Keratinocyte (primary cell): ENCODE data around the gene ASTN2.

Experiments used
- EZH2 ChIP-seq: IDR thresholded peaks from one replicate; pipeline ENCODE4 v1.6.1; 2012; ENCODE audit warnings: inconsistent platforms, mild to moderate bottlenecking, low read length, moderate library complexity
- TF ChIP-seq, protein P1 (sequence below), 3 experiments: IDR thresholded peaks in 1 of 3; conservative IDR thresholded peaks in 1 of 3; optimal IDR thresholded peaks in 1 of 3; 2 replicates in 2 of 3; 3 replicates in 1 of 3; pipeline versions ENCODE3 to v1.5.1; 2011; ENCODE audit warnings: low read length in 3 of 3, mild to moderate bottlenecking in 3 of 3, moderate library complexity in 2 of 3, control low read depth in 1 of 3, inconsistent platforms in 1 of 3; ENCODE audit not compliant: insufficient read depth in 2 of 3; ENCODE audit errors: extremely low read depth in 1 of 3

DNA sequence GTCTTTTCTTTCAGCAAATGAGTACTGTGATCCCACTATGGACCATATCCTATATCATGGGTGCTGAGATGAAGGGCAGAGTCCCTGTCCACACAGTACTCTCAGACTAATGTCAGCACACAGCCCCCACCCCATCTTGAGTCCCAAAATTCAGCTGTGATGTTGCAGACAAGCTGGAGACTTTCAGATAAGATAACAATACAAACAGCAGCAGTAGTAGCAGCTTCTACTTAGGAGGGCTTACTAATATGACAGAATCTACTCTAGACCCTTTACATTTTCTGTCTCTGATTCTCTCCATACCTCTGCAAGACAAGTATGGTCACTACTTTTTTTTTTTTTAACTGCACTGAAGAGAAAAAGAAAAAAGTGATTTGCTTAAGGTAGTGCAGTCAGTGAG lies 856.8 kb downstream of the ASTN2 start:
- TF ChIP-seq, protein P1, sequence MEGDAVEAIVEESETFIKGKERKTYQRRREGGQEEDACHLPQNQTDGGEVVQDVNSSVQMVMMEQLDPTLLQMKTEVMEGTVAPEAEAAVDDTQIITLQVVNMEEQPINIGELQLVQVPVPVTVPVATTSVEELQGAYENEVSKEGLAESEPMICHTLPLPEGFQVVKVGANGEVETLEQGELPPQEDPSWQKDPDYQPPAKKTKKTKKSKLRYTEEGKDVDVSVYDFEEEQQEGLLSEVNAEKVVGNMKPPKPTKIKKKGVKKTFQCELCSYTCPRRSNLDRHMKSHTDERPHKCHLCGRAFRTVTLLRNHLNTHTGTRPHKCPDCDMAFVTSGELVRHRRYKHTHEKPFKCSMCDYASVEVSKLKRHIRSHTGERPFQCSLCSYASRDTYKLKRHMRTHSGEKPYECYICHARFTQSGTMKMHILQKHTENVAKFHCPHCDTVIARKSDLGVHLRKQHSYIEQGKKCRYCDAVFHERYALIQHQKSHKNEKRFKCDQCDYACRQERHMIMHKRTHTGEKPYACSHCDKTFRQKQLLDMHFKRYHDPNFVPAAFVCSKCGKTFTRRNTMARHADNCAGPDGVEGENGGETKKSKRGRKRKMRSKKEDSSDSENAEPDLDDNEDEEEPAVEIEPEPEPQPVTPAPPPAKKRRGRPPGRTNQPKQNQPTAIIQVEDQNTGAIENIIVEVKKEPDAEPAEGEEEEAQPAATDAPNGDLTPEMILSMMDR (optimal IDR thresholded peaks at IDR 0.05 in 1 of 3, IDR thresholded peaks at IDR 0.05 in 1 of 3, conservative IDR thresholded peaks at IDR 0.05 in 1 of 3; ENCODE audit: extremely low read depth in 1 of 3, insufficient read depth in 2 of 3, low read length in 3 of 3) = no peak
- TF ChIP-seq EZH2 = no peak
